C4-2B (cell line): ENCODE measurements around the gene STX11.

ENCODE experiments used
- H3K27ac ChIP-seq: fragments of 450-650 bp; 2 replicates; pipeline ENCODE4 v1.5.1; 2017
- ZFX ChIP-seq: fragments of 450-650 bp; IDR thresholded peaks from 2 replicates; pipeline ENCODE4 v1.6.1; 2017
- TF ChIP-seq, protein P1 (sequence below): fragments of 450-650 bp; conservative IDR thresholded peaks from 2 replicates; pipeline ENCODE4 v1.5.1; 2017; ENCODE audit warnings: mild to moderate bottlenecking

STX11 gene

DNA sequence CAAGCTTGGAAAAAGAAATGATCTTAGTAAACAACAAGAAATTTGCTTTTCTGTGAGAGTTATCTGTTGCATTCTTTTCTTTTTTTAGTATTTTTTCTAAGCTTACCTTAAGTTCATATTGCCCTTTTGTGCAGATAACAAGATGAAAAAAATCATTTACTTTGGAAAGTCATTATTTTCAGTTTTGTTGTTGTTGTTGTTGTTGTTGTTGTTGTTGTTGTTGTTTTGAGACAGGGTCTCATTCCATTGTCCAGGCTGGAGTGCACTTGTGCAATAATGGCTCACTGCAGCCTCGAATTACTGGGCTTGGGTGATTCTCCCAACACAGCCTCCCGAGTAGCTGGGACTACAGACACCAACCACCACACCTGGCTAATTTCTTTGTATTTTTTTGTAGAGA, 8.8 kb upstream of the STX11 start:
- TF ChIP-seq ZFX, result no peak
- TF ChIP-seq, protein P1, sequence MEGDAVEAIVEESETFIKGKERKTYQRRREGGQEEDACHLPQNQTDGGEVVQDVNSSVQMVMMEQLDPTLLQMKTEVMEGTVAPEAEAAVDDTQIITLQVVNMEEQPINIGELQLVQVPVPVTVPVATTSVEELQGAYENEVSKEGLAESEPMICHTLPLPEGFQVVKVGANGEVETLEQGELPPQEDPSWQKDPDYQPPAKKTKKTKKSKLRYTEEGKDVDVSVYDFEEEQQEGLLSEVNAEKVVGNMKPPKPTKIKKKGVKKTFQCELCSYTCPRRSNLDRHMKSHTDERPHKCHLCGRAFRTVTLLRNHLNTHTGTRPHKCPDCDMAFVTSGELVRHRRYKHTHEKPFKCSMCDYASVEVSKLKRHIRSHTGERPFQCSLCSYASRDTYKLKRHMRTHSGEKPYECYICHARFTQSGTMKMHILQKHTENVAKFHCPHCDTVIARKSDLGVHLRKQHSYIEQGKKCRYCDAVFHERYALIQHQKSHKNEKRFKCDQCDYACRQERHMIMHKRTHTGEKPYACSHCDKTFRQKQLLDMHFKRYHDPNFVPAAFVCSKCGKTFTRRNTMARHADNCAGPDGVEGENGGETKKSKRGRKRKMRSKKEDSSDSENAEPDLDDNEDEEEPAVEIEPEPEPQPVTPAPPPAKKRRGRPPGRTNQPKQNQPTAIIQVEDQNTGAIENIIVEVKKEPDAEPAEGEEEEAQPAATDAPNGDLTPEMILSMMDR, result no peak
- no peak overlapping the region for H3K27ac ChIP-seq

DNA sequence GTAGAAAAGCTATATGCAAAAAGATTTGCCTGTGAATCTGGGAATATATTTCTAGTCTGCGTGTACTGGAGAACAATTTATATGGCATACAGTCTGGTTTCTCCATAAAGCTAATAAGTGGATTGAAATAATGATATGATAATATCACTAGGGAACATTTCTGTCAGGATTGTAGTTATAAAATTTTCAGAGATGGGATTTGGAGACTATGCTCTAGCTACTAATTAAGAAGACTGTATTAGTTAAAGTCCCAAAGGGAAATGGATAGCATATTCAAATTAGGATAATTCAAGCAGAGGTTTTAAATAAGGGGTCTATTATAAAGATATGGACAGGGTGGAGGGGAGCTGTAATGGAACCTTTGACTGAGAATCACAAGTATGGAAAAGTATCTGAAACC, 7.2 kb upstream of the STX11 start:
- TF ChIP-seq, protein P1, result no peak
- TF ChIP-seq ZFX, result no peak
- no peak overlapping the region for H3K27ac ChIP-seq

DNA sequence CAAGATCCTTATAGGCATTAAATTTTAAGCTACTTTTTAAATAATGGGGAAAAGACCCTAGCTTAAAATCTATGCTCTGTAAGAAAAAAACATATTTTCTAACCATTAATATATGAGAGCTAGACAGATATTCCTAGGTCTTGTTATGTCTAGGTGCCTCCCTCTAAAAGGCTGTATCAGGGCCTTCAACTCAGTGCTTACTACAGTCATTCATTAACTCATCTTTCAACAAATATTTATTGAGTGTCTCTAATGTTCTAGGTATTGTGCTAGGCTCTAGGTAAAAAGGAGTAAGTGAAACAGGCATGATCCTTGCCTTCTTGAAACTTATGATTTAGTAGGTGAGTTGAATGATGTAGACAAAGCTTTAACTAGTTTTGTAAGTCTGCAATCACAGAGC, 6.4 kb upstream of the STX11 start:
- TF ChIP-seq ZFX, result no peak
- TF ChIP-seq, protein P1, result no peak
- no peak overlapping the region for H3K27ac ChIP-seq

DNA sequence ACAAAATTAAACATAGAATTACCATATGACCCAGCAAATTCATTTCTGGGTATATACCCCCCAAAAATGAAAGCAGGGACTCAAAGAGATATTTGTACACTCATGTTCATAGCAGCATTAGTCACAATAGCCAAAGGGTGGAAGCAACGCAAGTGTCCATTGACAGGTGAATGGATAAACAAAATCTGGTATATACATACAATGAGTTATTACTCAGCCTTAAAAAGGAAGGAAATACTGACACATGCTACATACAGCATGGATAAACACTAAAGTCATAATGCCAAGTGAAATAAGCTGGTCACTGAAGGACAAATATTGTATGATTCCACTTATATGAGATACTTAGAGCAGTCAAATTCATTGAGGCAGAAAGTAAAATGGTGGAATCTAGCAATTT, 5.3 kb upstream of the STX11 start:
- no peak for TF ChIP-seq ZFX
- TF ChIP-seq, protein P1, result no peak
- H3K27ac ChIP-seq, result no peak overlapping the region

DNA sequence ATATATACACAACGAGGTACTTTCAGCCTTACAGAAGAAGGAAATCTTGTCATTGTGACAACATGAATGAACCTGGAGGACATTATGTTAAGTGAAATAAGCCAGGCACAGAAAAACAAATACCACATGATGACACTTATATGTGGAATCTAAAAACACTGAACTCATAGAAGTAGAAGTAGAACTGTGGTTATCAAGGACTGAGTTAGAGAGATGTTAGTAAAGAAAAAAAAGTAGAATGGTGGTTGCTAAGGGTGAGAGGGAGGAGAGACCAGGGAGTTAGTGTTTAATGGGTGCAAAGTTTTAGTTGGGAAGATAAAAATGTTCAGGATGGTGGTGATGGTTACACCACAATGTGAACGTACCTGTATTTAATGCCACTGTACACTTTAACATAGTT, 4.8 kb upstream of the STX11 start:
- TF ChIP-seq, protein P1, result no peak
- TF ChIP-seq ZFX, result no peak
- H3K27ac ChIP-seq, result no peak overlapping the region

DNA sequence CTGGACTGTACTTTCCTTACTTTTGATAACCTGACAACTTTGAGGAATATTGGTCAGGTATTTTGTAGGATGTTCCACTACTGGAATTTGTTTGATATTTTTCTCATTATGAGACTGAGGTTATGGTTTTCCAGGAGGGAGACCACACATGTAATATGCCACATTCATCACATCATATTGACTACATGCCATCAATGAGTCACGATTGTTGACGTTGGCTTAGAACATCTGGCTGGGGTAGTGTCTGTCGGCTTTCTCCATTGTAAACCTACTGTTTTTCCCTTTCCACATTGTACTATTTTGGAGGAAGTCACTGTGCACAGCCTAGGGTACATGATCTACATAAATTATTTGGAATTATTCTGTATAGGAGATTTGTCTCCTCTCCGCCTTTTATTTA, 1.4 kb upstream of the STX11 start:
- no peak overlapping the region for H3K27ac ChIP-seq
- no peak for TF ChIP-seq ZFX
- TF ChIP-seq, protein P1, result no peak

DNA sequence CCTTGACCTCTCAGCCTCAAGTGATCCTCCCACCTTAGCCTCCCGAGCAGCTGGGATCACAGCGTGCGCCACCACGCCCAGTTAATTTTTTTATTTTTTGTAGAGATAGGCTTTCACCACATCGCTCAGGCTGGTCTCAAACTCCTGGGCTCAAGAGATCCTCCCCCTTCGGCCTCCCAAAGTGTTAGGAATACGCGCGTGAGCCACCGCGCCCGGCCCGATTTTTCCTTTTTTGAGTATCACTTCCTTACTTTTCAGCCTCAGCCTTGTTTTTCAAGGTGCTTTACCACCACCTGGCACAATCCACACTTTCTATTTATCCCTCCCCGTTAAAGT, 791 bp upstream of the STX11 start:
- TF ChIP-seq ZFX, result no peak
- no peak overlapping the region for H3K27ac ChIP-seq

DNA sequence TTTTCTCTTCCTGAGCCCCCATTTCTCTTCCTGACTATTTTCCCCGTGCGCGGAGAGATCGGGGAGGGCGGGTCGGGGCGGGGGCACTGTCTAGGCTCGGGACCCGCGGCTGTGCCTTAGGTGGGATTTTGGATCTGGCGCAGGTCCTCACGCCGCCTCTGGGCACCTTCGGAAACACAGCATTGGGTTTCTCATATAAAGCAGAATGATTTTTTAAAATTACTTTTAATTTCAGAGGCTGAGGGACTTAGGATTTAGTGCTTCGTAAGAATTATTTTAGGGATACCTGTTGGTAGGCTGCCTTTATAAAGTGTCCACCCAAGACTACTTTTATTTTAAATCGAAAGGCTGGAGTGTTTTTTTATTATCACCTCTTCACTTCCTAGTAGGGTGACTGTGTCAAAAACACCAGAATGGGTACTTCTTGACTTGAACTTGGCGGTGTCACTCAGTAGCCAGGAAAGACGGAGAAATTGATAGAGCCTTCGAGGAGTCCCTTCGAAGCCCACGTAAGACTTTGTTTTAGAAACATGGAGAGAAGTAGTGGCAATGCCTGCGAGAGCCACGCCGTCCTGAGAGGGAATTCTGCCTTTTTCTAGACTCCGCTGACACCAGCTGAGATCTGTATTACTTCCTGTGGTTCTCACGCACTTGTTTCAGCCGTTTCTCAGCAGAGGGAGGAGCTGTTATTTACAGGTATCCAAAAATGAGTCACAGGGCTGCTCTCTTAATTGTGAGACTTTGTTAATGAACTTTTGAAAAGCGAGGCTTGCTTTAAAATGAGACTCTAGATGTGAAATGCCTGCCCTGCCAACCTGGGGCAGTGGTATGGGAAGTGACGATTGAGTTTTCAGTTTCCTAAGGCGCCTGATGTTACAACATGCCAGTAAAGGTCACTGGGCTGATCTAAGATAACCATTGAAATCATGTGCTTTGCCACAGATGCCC, 667 bp downstream of the STX11 start:
- TF ChIP-seq, protein P1, result no peak
- TF ChIP-seq ZFX, result no peak
- H3K27ac ChIP-seq, result no peak overlapping the region
